ENCODE data around the gene APLN.

The APLN gene

GRCh38 chrX:129654652-129655546, at the start of gene APLN:
TSS of gene APLN (minus strand) at chrX:129654956. CDS start at chrX:129654630, 326 bp downstream.
- DNase-seq (ENCODE audit: low read depth in 2 of 2) = no peak

DNA sequence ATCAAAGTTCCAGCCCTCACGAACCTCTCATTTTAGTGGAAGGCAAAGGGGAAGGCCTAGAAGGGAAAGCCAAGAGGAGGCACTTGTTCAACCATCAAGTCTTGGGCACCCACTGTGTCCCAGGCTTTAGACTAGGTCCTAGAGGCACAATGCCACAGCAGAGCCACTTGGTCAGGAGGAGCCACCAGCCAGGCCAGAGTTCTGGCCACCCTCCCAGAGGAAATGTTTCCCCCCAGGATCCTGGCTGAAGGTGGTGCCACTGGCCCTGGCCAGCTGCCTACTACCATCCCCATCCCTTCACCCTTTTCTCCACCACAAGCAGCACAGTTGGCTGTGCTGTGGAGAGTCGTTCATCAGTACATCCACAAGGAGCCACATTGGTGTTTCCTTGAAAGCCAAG, 49.7 kb upstream of the APLN start:
- DNase-seq (ENCODE audit: low read depth in 2 of 2) = no peak

- DNase-seq (ENCODE audit: low read depth in 2 of 2) = no peak
These were observed 46.9 kb upstream of the APLN start for GRCh38 chrX:129701624-129702069.

- no peak for DNase-seq (ENCODE audit: low read depth in 2 of 2)
These were observed 45.8 kb upstream of the APLN start for GRCh38 chrX:129700536-129700935.

DNA sequence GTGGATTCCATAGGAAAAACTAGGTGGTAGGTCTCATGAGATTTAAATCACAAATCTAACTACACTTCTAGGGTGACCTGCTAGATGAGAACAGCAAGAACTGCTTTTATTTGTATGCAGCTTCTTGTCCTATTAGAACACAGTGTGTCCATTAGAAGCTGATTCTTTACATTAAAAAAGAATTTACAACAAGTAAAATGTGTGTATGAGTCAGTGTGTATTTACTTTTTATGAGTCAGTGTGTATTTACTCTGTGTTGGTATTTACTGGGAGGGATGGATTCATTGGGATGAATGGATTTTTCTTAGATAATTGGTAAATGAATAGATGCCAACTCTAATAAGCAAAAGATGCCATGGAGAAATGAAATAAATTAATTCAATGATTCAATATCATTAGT, 43.4 kb upstream of the APLN start:
- no peak for DNase-seq (ENCODE audit: low read depth in 2 of 2)

GRCh38 chrX:129697204-129697829, 42.6 kb upstream of the APLN start:
- DNase-seq (ENCODE audit: low read depth in 2 of 2) = no peak

- DNase-seq (ENCODE audit: low read depth in 2 of 2) = no peak
These were observed 41.9 kb upstream of the APLN start for GRCh38 chrX:129696463-129697155.

GRCh38 chrX:129695937-129696336, 41.2 kb upstream of the APLN start:
- DNase-seq (ENCODE audit: low read depth in 2 of 2) = no peak

- no peak for DNase-seq (ENCODE audit: low read depth in 2 of 2)
These were observed 40.8 kb upstream of the APLN start for GRCh38 chrX:129695535-129695934.

GRCh38 chrX:129694805-129695204, 40.0 kb upstream of the APLN start:
- DNase-seq (ENCODE audit: low read depth in 2 of 2) = no peak

GRCh38 chrX:129693354-129693753, 38.6 kb upstream of the APLN start:
- DNase-seq (ENCODE audit: low read depth in 2 of 2) = no peak

- no peak for DNase-seq (ENCODE audit: low read depth in 2 of 2)
These were observed 35.7 kb upstream of the APLN start for GRCh38 chrX:129690435-129690834.

- DNase-seq (ENCODE audit: low read depth in 2 of 2) = no peak
These were observed 35.0 kb upstream of the APLN start for GRCh38 chrX:129689796-129690195.

DNA sequence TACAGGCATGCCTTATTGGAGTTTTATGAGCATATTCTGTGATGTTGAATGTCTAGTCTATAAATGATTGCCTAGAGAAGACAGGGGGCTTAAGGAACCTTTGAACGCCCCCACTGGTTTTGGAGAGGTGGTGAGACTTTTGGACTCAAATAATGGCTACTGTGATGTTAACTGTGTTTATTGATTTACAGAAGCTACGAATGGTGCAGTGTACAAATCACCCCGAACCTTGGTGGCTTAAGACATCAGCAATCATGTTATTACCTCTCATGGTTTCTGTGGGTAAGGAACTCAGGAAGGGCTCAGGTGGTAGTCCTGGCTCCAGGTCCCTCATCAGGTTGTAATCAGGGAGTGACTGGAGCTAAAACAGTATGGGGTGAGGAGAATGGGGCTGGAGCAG, 33.3 kb upstream of the APLN start:
- no peak for DNase-seq (ENCODE audit: low read depth in 2 of 2)

- DNase-seq (ENCODE audit: low read depth in 2 of 2) = no peak
These were observed 31.7 kb upstream of the APLN start for GRCh38 chrX:129686422-129686948.

DNA sequence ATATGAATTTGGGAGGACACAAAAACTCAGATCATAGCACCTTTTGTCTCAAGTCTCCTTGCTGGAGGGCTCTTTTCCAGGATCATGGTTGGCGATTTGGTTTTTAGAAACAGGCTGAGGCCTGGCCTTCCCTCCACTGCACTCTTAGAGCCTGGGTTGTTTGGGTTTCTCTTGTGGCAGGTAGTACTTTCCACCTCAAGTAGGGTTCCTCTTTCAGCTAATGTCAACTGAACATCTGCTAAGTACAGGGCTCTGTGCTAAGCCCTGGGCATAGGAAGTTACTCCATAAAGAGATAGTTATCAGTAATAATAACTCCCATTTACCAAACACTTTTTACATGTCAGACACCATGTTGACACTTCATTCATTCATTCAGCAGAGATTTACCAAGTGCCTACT, 28.2 kb upstream of the APLN start:
- no peak for DNase-seq (ENCODE audit: low read depth in 2 of 2)

DNA sequence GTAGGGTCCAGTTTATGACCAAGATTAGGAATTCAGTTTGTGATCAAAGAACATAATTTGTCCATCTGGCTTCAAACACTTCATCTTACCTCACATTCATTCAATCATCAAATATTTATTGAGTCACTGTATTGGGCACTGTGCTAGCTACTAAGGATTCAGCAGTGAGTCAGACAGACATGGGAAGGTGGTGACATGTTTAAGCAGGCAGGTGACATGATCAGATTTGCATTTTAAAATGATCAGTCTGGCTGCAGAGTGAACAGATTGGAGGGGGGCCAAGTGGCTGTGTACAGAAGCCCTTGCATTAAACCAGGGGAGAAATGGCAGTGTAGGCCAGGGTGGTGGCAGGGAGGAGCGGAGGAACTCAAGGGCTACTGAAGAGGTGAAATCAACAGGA, 25.1 kb upstream of the APLN start:
- no peak for DNase-seq (ENCODE audit: low read depth in 2 of 2)

DNA sequence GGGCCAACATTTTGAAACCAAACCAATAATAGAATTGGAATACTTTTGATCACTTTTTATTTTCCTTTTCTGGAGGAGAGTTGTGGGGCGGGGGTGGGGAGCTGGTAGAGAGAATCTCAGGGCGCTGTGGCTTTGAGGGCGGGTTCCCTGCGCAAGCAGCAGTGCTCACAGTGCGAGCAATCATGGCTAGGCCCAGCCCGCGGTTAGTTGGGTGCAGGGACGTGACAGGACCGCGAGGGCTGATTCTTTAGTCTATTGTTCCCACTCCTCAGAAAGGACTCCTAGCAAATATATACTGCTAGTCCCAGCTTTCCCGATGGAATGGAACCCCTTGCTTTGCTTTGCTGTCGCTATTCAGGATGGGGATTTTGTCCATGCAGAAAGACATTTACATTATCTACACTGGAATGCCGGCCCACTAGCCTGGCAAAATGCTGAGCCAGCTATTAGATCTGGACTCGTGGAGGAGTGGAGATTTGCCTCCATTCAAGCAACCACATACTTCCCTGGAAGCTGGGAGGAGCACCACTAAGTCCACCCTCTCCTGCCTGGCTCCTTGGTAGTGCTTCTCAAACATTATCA, 23.9 kb upstream of the APLN start:
- peak in 1 of 2 donors; percentile 15 for DNase-seq (ENCODE audit: low read depth in 2 of 2)

DNA sequence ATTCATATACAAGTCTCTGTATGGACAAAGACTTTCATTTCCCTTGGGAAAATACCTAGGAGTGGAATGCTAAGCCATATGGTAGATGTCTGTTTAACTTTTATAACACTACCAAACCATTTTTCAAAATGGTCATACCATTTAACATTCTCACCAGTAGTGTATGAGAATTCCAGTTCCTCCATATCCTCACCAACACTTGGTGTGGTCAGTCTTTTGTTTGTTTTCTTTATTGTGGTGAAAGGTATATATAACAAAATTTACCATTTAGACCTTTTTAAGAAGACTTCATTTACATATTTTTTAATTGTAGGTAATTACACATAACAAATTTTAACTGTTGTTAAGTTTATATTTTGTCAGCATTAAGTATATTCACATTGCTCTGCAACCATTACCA, 12.7 kb upstream of the APLN start:
- DNase-seq (ENCODE audit: low read depth in 2 of 2) = no peak

DNA sequence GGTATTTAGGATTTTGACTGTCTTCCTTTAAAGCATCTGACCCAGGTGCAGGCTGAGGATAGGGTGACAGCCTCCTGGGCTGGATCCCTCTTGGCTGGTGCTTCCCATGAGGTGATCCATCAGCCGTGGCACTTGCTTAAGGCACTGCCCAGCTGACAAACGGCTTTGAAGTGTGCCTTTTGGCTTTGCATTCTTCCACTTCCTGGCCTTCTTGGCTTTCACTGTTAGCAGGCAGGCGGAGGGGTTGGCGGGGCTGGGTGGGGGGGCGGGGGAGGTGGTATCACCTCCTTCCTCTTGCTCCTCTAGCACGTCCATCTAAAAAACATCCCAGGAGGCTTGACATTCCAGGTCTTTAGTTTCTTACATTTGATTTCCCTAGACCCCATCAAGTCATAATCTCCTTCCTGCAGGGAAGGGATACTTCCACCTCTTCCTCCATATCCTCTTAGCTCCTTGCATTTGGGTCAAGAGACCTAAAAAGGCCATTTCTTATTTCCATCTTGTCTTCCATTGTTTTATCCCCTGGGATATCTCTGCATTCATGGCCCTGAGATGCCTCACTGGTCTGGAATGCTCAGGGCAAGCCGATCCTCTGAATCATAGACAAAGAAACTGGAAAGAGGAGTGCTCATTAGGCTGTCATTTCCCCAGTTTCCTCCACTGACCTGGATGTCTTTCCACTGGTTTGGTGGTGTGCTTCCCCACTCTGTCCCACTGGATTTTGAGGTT, 11.3 kb upstream of the APLN start:
- DNase-seq (ENCODE audit: low read depth in 2 of 2) = no peak

GRCh38 chrX:129663171-129663570, 8.4 kb upstream of the APLN start:
- DNase-seq (ENCODE audit: low read depth in 2 of 2) = no peak
